Heart right ventricle (tissue), 16 donors: ENCODE results near the gene SMIM44. TPM values are rescaled to one million over a fixed set of nuclear protein-coding genes. Genes with fewer than 3 reads are reported as not detected.

ENCODE experiments used
- ATAC-seq, 8 donors: fragments of 200-7000 bp; cut with Tn5 transposase; one replicate each; pipeline ENCODE4 v1.9.1; 2020; ENCODE audit warnings: mild to moderate bottlenecking in 8 of 8, moderate library complexity in 8 of 8, moderate number of reproducible peaks in 1 of 8
- DNase-seq, 2 donors: peaks; one replicate each; pipeline ENCODE4 v3.0.0-alpha.2; 2020
- H3K27ac ChIP-seq, 10 donors: fragments of 200-600 bp; sonication (generic) in 2 of 10; one replicate each; pipeline versions ENCODE4 v1.5.0 to v1.8.0; 2020 to 2022; ENCODE audit warnings: mild to moderate bottlenecking in 3 of 10
- H3K27me3 ChIP-seq, 7 donors: fragments of 200-600 bp; one replicate each; pipeline ENCODE4 v1.8.0; 2021 to 2022; ENCODE audit warnings: mild to moderate bottlenecking in 2 of 7
- H3K36me3 ChIP-seq, 9 donors: fragments of 200-600 bp; sonication (generic) in 1 of 9; one replicate each; pipeline versions ENCODE4 v1.5.0 to v1.8.0; 2020 to 2022; ENCODE audit warnings: mild to moderate bottlenecking in 2 of 9
- H3K4me1 ChIP-seq, 9 donors: fragments of 200-600 bp; sonication (generic) in 1 of 9; one replicate each; pipeline versions ENCODE4 v1.5.0 to v1.8.0; 2020 to 2022; ENCODE audit warnings: mild to moderate bottlenecking in 4 of 9
- H3K4me3 ChIP-seq, 10 donors: fragments of 200-600 bp; sonication (generic) in 2 of 10; one replicate each; pipeline versions ENCODE4 v1.5.0 to v1.8.0; 2020 to 2022; ENCODE audit warnings: mild to moderate bottlenecking in 7 of 10, moderate library complexity in 2 of 10
- H3K9me3 ChIP-seq, 11 donors: fragments of 200-600 bp in 10 of 11; sonication (generic) in 2 of 11; one replicate each; pipeline versions ENCODE4 v1.5.0 to v1.8.0; 2013 to 2022; ENCODE audit warnings: mild to moderate bottlenecking in 2 of 11, control low read depth in 1 of 11, moderate library complexity in 1 of 11
- WGBS, 2 donors: extraction: QIAGEN DNeasy Blood & Tissue Kit; methylation state at CpG; one replicate each; pipeline ENCODE4 v1.1.7; 2013; ENCODE audit warnings: inconsistent platforms in 1 of 2; 5-methylcytosine and 5-hydroxymethylcytosine counted together
- intact Hi-C, 10 donors: fragments of 100-400 bp; cut with DNase I; formaldehyde crosslinking; loops; one replicate each; pipeline versions ENCODE4 v1.11.1 to v1.14.2; 2022
- polyA plus RNA-seq, 2 donors: library from polyadenylated mRNA; stranded (reverse); fragments of 200-250 nt; gene quantifications; one replicate each; pipeline ENCODE4 v1.2.3, GENCODE V29; 2013
- total RNA-seq, 10 donors: library from RNA; stranded (reverse); fragmentation: NEBNext Ultra II Directional in 3 of 10; extraction: Animal tissue kit (Norgen Biotek cat#: 25700) in 3 of 10; gene quantifications; one replicate each; pipeline versions ENCODE4 v1.2.1 to v1.2.4, GENCODE V29; 2021 to 2023
- TF ChIP-seq, protein P1 (sequence below), 9 donors: fragments of 200-600 bp; sonication (generic) in 2 of 9; IDR thresholded peaks; one replicate each; pipeline versions ENCODE4 v1.5.0 to v1.8.0; 2021 to 2022; ENCODE audit warnings: antibody characterized with exemption in 9 of 9, mild to moderate bottlenecking in 5 of 9, moderate library complexity in 1 of 9
- donor health status: Arrhythmogenic right ventricular cardiomyopathy.
- donor health status: ischemic (EF 13 %, LVEDD 7.1; RV severe dilation, severe dysfunction).
- donor health status: healthy with polysubstance abuse.
- donor health status: DM: no; HTN: yes; CAD: no.
- donor health status: DM: no; HTN: no; CAD: no.
- donor health status: ischemic (EF 25% LVEDD 6.9; RV normal size, moderate dysfunction).
- donor health status: ischemic (EF 25% LVEDD 5.7; RV mildly dilated, moderate dysfunction).
- donor health status: healthy.
- donor health status: DM: yes; HTN: yes; CAD: no.
- donor health status: Ischemic cardiomyopathy.
- donor health status: ischemic (EF 35%, LVEDD 5.7; RV mildly dilated, moderate dysfunction).
- donor health status: nonischemic (EF 11% LVEDD 7.7; RV severe dilation, severe dysfunction).
- donor health status: DM: yes; HTN: yes; CAD: no.
- donor health status: PGD.
- donor health status: ischemic (EF 29% LVEDD 5.4; RV normal size, mild dysfunction).
- donor health status: nonischemic (EF 23%, LVEDD 6.1; RV moderate dilation, normal function).

The SMIM44 gene
- total and polyA plus RNA-seq, 12 donors: not detected

GRCh38 chr19:3458229-3459088 lies 24.8 kb downstream of the SMIM44 start:
- H3K4me3 ChIP-seq: peak overlapping the region in 3 of 10 donors; percentile 6 to 27 (median 13)
- H3K4me1 ChIP-seq: peaks cover 30 to 47% (median 38%) of the 10 kb centered on the region in 9 donors
- no peaks in the 10 kb centered on the region for H3K9me3 ChIP-seq
- WGBS, 2 donors: 39 to 45% methylated on average over 19 of the region's 19 CpGs
- peak overlapping the region; percentile 47 to 98 (median 84) for H3K27ac ChIP-seq
- TF ChIP-seq, protein P1, sequence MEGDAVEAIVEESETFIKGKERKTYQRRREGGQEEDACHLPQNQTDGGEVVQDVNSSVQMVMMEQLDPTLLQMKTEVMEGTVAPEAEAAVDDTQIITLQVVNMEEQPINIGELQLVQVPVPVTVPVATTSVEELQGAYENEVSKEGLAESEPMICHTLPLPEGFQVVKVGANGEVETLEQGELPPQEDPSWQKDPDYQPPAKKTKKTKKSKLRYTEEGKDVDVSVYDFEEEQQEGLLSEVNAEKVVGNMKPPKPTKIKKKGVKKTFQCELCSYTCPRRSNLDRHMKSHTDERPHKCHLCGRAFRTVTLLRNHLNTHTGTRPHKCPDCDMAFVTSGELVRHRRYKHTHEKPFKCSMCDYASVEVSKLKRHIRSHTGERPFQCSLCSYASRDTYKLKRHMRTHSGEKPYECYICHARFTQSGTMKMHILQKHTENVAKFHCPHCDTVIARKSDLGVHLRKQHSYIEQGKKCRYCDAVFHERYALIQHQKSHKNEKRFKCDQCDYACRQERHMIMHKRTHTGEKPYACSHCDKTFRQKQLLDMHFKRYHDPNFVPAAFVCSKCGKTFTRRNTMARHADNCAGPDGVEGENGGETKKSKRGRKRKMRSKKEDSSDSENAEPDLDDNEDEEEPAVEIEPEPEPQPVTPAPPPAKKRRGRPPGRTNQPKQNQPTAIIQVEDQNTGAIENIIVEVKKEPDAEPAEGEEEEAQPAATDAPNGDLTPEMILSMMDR (IDR thresholded peaks at IDR 0.05): no peak
- peaks cover 4 to 82% (median 35%) of the 10 kb centered on the region in 9 donors for H3K36me3 ChIP-seq
- ATAC-seq (peak in 7 of 8 donors; percentile 0 to 52 (median 7)), DNase-seq (no peak)
- H3K27me3 ChIP-seq: no peaks in the 10 kb centered on the region
- intact Hi-C loops: no loop called here

DNA sequence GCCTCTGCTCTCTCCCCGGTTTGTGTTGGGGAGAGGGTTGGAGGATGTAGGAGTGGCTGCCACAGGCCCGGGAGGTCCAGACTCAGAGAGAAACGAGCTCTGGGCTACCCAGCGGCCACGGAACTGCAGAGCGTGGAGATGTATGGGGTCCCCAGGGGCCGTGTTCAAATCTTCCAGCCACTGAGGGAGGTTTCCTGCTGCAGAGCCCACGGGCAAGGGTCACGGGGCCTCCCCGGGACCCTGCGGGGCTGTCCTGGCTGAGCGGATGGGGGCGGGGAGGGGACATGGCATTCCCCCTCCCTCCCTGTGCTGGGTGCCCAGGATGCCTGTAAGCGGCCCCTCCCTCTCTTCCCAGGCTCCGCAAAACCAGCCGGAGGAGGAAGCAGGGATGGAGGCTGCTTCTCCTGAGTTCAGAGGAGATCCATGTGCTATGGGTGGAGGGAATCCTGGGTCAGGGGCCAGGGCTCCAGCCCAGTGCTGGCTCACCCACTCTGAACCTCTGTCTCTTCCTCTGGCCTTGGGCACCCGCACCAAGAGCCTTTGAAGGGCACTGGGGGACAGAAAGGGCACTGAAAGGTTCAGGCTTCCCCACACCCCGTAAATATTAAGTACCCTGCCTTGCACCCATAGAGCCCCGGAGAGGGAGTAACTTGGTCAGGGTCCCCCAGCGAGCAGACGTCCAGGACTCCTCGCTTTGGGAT lies 25.6 kb downstream of the SMIM44 start:
- intact Hi-C loops: no loop called here
- Histone ChIP-seq H3K27me3 (no peaks in the 10 kb centered on the region), H3K27ac (peak overlapping the region; percentile 47 to 98 (median 84)), H3K36me3 (peaks cover 4 to 82% (median 35%) of the 10 kb centered on the region in 9 donors), H3K4me3 (peak overlapping the region in 2 of 10 donors; percentile 6 to 14), H3K9me3 (no peaks in the 10 kb centered on the region), H3K4me1 (peaks cover 30 to 47% (median 38%) of the 10 kb centered on the region in 9 donors)
- ATAC-seq (peak in 6 of 8 donors; percentile 3 to 24 (median 16)), DNase-seq (no peak)
- WGBS, 2 donors: 38 to 47% methylated on average over 21 to 22 of the region's 22 CpGs
- TF ChIP-seq, protein P1 (IDR thresholded peaks at IDR 0.05): no peak

GRCh38 chr19:3456925-3457527 lies 26.2 kb downstream of the SMIM44 start:
- Histone ChIP-seq H3K4me1 (peaks cover 30 to 47% (median 38%) of the 10 kb centered on the region in 9 donors), H3K36me3 (peaks cover 4 to 82% (median 40%) of the 10 kb centered on the region in 9 donors), H3K9me3 (no peaks in the 10 kb centered on the region), H3K27me3 (no peaks in the 10 kb centered on the region), H3K4me3 (no peak overlapping the region), H3K27ac (peak overlapping the region; percentile 47 to 98 (median 84))
- no peak for ATAC-seq
- TF ChIP-seq, protein P1 (IDR thresholded peaks at IDR 0.05): no peak
- intact Hi-C loops: no loop called here
- 76% methylated on average over 18 of the region's 18 CpGs for WGBS, 2 donors
- DNase-seq: no peak
